Colonic mucosa (tissue), 4 donors: ENCODE data around the gene KCNH2. TPM values are rescaled to one million over a fixed set of nuclear protein-coding genes. Genes with fewer than 3 reads are reported as not detected.

Experiments used
- DNase-seq: peaks from one replicate; pipeline ENCODE4 v3.0.0-alpha.2; 2020
- H3K27ac ChIP-seq: fragments of 200-600 bp; one replicate; pipeline ENCODE4 v1.8.0; 2021
- H3K27me3 ChIP-seq: fragments of 200-600 bp; one replicate; pipeline ENCODE4 v1.8.0; 2021
- H3K36me3 ChIP-seq: fragments of 200-600 bp; one replicate; pipeline ENCODE4 v1.8.0; 2021
- H3K4me1 ChIP-seq: fragments of 200-600 bp; one replicate; pipeline ENCODE4 v1.8.0; 2021; ENCODE audit warnings: mild to moderate bottlenecking
- H3K4me3 ChIP-seq: fragments of 200-600 bp; one replicate; pipeline ENCODE4 v1.8.0; 2021
- H3K9ac ChIP-seq, 2 donors: one replicate each; pipeline ENCODE4 v1.7.0; 2013; ENCODE audit warnings: control low read depth in 2 of 2, low read depth in 2 of 2, low read length in 2 of 2
- H3K9me3 ChIP-seq: fragments of 200-600 bp; one replicate; pipeline ENCODE4 v1.8.0; 2021
- CTCF ChIP-seq: fragments of 200-600 bp; IDR thresholded peaks from one replicate; pipeline ENCODE4 v1.8.0; 2022; ENCODE audit warnings: antibody characterized with exemption, mild to moderate bottlenecking
- intact Hi-C: fragments of 100-400 bp; cut with DNase I; formaldehyde crosslinking; loops from one replicate; pipeline ENCODE4 v1.14.1; 2022
- total RNA-seq, 2 donors: library from RNA; stranded (reverse); fragmentation: NEBNext Ultra II Directional in 1 of 2; extraction: Animal tissue kit (Norgen Biotek cat#: 25700) in 1 of 2; gene quantifications; one replicate each; pipeline ENCODE4 v1.2.1, GENCODE V29; 2021
- donor health status: healthy.
- donor health status: DM: no; HTN: no; CAD: no.
- donor health status: DM: no; HTN: no; CAD: no.

KCNH2 gene
- total RNA-seq, 2 donors from 2014 or later: 3.3 to 8.8 TPM

- H3K4me3 ChIP-seq: no peak overlapping the region
- no peak for TF ChIP-seq CTCF
- H3K4me1 ChIP-seq: no peaks in the 10 kb centered on the region
- H3K27ac ChIP-seq: no peak overlapping the region
- no peak for DNase-seq
- H3K27me3 ChIP-seq: no peaks in the 10 kb centered on the region
- intact Hi-C loops: no loop called here
- no peak overlapping the region for H3K9ac ChIP-seq
- H3K9me3 ChIP-seq: no peaks in the 10 kb centered on the region
- H3K36me3 ChIP-seq: no peaks in the 10 kb centered on the region
These were observed 15.9 kb downstream of the KCNH2 start for GRCh38 chr7:150962290-150962552.

DNA sequence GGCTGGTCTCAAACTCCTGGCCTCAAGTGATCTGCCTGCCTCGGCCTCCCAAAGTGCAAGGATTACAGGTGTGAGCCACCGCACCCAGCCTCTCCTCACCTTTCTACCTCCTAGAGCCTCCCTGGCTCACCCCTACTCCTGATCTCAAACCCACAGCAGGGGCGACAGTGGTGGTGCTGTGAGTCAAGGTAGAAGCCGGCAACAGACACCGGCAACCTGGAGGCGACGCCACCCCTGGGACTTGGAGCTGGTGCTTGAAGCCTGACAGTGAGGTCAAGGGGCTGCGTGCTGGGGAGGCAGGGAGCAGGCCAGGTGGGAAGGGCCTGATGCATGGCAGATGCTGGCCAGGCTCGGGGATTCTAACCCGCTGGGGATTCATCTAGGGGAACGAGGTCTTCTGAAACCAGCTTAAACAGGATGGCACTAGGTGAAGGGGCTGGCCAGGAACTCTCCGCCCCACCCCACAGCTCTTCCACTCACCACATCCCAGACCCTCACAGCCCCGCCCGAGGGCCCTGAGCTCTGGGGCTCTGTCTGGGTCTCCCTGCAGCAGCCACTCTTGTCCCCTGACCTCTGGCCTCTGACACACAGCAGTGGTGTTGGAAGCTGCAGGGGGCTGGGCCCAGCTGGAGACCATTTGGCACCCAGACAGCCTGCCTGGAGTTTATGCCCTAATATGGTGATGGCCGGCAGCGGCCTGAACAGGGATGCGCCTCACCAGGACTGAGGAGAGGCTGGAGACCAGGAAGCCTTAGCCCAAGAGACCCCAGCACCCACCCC is 16.4 kb downstream of the KCNH2 start:
- no peak for TF ChIP-seq CTCF
- Histone ChIP-seq H3K27me3 (no peaks in the 10 kb centered on the region), H3K9me3 (no peaks in the 10 kb centered on the region), H3K4me3 (no peak overlapping the region), H3K27ac (no peak overlapping the region), H3K4me1 (no peaks in the 10 kb centered on the region), H3K9ac (no peak overlapping the region), H3K36me3 (no peaks in the 10 kb centered on the region)
- intact Hi-C loops: no loop called here
- no peak for DNase-seq

GRCh38 chr7:150959739-150960734 is 18.1 kb downstream of the KCNH2 start:
- intact Hi-C loops: no loop called here
- no peak overlapping the region for H3K9ac ChIP-seq
- H3K27me3 ChIP-seq: no peaks in the 10 kb centered on the region
- H3K9me3 ChIP-seq: no peaks in the 10 kb centered on the region
- no peak overlapping the region for H3K27ac ChIP-seq
- H3K4me1 ChIP-seq: no peaks in the 10 kb centered on the region
- no peak for TF ChIP-seq CTCF
- DNase-seq: no peak
- no peaks in the 10 kb centered on the region for H3K36me3 ChIP-seq
- no peak overlapping the region for H3K4me3 ChIP-seq

DNA sequence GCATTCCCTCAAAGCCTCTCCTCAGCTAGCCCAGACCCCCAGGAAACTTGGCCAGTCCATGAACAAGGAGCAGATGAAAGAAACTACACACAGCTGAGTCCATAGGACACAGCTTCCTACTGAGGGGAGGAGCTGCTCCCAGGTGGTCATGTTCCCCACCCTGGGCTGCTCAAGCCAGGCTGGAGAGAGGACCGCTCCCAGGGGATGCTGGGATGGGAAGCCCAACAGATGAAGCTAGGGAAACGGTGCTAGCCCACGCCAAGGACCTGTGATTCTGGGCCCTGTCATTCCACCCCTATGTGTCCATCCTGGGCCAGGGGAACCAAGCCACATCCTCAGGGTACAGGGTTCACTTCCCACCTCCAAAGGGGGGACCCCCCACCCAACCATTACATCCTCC is 19.0 kb downstream of the KCNH2 start:
- Histone ChIP-seq H3K9ac (no peak overlapping the region), H3K4me1 (no peaks in the 10 kb centered on the region), H3K27me3 (no peaks in the 10 kb centered on the region), H3K9me3 (no peaks in the 10 kb centered on the region), H3K27ac (no peak overlapping the region), H3K36me3 (no peaks in the 10 kb centered on the region), H3K4me3 (no peak overlapping the region)
- no peak for DNase-seq
- TF ChIP-seq CTCF: no peak
- intact Hi-C loops: no loop called here

GRCh38 chr7:150958597-150958996 is 19.5 kb downstream of the KCNH2 start:
- Histone ChIP-seq H3K4me3 (no peak overlapping the region), H3K27ac (no peak overlapping the region), H3K4me1 (no peaks in the 10 kb centered on the region), H3K9me3 (no peaks in the 10 kb centered on the region), H3K9ac (no peak overlapping the region), H3K36me3 (no peaks in the 10 kb centered on the region), H3K27me3 (no peaks in the 10 kb centered on the region)
- intact Hi-C loops: no loop called here
- no peak for DNase-seq
- TF ChIP-seq CTCF: no peak
